ENCODE results near the gene UNK.

- TF ChIP-seq CTCF (conservative IDR thresholded peaks at IDR 0.05 in 1 of 2, IDR thresholded peaks at IDR 0.05 in 1 of 2; ENCODE audit: low read depth in 1 of 2, low read length in 2 of 2) (no peak), EZH2 (IDR thresholded peaks at IDR 0.05; ENCODE audit: low read length, missing control alignments) (no peak)
Measured at GRCh38 chr17:75845933-75846691, 61.5 kb downstream of the UNK start.
